HG03457 (cell line): ENCODE measurements around the gene RAB3IL1.

ENCODE experiments used
- ATAC-seq: cut with Tn5 transposase; IDR thresholded peaks from one replicate; pipeline ENCODE4 v1.9.1; 2021; ENCODE audit warnings: moderate number of reproducible peaks; ENCODE audit not compliant: unreplicated experiment

The RAB3IL1 gene

DNA sequence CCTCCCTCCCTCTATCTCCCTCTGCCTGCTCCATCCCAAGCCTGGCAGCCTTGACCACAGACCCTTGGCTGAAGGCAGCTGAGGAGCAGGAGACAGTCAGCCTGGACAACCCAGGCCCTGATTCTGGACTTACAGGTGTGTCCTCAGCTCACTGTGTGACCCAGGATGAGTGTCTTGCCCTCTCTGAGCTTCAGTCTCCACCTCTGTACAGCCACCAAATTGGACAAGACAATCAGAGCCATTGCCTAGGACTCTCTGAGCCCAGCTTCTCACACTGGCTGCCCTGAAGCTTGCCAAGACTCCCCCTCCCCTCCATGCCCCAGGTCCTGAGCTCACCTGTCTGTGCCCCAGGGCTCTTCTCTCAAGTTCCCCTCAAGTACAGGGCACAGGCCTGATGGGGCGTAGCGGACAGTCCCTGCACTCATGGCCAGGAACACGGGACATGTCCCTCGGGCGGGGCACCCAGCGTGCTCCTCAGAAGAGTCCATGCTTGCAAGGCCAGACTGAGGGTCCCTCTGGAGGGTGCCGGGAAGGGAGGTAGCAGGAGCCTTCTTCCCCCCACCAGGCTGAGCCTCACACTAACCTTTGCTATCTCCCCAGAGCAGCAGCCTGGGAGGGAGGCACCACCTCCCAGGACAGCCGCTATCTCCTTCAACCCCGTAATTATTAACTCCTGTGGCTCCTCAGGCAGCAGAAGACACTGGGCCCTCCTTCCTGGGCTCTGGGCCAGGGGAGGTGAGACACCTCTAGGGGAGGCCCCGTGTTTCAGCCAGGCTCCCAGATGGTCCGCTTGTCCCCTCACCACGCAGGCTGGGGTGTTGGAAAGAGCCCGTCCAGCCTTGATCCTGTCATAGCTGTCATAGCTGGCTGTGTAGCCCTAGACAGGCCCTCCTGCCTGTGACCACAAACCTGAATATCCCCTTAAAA lies 2.6 kb upstream of the RAB3IL1 start:
- no peak for ATAC-seq

DNA sequence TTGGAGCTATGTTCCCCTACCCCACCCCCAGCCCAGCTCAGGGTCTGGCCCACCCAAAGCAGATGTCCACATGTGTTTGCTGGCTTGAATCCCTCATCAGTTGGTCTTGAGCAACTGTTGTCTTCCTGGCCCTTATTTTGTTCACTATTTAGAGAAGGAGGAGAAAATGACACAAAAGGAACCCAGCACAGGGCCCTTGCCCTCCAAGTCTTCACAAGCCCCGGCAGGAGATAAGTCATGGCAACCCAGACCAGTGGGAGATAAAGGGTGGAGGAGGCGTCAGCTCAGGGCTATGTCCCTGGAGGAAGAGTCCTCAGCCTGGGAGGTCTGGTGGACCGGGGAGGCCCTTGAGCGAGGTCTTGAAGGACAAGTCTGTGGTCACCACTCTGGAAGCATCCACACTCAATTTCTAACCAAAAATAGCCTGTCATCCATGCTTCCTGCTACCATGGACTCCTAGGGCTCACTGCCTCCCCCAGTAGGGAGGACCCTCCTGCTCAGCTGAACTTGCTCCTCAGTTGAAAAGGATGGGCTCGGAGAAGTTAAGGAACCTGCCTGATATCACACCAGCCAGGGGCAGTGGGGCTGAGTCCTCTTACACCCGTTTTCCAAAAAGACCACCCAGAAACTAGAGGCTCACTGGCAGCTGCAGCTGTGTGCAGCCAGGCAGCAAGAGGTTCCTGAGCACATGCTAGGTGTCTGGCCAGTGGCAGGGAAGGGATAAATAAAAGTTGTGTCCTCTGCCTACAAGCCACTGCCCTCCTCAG lies 1.8 kb upstream of the RAB3IL1 start:
- no peak for ATAC-seq

DNA sequence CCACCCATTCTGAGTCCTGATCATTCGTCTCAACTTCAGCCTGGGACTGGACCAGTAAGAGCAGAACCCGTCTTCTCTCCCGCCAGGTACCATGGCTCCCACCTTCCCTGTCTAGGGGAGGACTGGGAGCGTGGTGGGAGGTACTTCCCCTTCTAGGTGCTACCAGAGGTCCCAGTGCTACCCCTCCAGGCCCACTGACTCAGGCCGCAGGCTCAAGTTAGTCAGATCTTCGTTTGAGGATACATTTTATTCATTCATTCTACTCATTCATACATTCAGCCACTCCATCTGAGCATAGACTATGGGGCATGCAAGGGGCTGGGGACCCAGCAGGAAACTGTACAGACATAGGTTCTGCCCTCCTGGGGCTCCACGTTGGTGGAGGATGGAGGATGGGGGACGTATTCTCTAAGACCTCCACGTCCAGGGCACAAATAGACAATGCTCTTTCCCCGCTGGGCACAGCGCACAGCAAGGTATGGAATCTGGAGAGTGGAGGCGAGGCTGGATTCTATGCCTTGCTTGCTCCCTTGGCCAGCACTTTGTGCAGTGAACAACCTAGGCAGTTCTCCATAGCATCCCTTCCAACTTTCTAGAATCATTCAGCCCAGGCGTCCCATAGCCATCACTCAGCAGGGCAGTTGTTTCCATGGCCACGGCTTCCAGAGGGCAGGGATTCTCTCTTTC lies 1.0 kb upstream of the RAB3IL1 start:
- ATAC-seq = no peak

DNA sequence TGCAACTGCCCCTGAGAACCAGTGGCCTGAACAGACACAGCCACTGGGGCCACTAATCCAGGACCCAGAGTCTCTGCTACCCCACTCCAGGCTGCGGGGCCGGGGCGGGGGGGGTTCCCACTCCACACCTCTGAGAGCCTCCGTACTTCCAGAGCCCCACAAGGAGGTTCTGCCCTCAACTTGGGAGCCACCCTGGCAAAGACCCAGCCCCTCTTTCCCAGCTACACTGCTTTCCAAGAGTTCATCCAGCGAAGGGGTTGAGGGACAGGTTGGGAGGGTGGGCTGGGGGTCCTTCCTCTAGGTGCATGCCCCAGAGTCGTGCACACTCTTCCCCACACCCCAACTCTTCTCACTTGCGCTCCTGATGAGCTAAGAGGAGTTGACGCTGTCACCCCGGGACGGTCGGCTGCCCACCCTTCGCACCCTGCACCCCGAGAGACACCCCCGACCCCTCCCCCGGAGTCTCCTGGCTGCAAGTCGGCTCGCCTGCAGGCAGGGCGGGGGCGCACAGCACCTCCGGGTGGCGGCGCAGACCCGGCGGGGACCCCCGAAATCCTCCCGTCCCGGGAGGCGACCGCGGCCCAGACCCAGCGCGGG lies 531 bp downstream of the RAB3IL1 start:
- ATAC-seq = no peak

DNA sequence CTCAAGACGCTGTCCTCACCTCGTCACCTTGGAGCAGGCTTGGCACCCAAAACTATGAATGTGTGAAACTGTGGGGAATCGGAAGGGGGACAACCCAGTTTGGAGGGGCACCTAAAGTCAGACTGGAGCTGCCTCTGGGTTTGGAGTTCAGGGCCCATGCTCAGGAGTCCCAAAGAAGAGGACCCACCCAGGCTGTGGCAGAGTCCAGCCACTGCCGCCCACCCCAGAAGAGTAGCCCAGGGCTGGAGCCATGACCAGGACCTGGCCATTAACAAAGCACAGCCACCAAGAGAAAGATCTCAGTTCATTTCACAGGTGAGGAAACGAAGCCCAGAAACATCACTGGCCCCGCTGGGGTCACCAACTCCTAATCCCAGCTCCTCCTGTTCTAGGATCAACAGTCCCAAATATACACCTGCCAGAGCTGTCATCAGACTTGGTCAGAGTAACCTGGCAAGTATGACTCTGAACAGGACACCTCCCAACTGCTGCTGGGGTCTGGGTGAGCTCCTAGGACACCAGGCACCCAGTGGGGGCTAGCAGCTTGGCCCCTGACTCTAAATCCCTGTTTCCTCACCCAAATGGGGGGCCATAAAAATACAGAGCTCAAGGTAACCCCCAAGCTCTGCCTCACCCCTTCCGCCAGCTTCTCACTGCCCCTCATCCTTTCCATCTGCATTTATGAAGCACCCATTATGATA lies 2.7 kb downstream of the RAB3IL1 start:
- ATAC-seq = no peak

DNA sequence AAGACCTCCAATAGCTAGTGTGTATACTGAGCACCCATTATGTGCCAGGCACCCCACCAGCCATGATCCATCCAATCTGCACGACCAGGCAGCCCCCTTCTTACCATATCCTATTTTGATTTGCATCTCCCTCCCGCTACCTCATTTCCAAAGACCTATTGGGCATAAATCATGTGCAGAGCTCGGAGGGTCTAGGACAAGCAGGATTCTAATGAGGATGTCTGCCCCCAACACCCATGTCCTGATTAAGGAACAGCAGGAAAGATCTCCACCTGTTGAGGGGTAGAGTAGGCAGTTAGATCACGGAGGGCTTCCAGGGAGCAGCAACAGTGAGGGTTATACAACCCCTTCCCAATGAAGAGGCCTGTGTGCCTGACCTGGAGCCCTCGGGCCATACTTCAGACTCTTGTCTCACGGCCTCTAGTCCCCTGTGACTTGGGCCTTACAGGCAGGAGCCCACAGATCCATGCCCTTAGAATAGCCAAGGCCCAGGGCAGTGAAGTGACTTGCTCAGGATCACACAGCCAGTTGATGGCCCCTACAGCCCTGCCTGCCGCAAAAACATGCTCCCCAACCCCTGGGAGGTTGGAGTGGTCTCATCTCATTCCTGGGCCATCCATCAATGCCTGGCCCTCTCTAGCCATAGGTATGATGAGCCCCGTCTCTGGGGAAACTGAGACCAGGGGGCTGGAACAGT lies 3.5 kb downstream of the RAB3IL1 start:
- no peak for ATAC-seq

DNA sequence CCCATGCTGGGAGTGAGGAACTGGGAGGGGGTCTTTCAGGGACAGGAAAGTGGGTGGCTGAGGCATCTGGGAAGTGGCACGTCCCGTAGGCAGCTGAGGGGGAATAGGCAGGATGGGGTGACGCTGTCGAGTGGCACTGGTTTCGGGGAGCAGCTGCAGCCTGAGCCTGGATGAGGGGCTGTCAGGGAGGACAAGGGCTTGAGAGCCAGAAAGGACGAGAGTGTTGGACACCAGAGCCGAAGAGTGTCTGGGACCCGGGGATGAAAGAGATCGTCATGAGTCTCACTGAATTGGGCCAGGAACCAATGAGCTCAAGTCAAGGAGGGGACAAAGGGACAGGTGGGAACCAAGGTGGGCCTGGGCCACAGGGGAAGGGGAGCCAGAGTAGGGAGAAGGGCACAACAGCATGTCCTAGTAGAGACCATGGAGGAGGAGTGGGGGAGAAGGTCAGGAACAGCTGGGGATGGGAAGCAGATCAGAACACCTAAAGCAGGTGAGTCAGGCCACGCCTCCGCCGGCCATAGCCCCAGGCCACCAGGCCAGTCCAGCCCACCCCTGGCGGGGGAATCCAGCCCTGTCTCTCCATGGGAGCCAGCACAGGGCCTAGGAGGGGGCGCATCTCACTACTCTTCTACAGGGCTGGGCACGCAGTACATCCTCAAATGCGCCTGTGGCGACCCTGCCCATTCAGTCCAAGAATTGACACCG lies 4.2 kb downstream of the RAB3IL1 start:
- no peak for ATAC-seq

DNA sequence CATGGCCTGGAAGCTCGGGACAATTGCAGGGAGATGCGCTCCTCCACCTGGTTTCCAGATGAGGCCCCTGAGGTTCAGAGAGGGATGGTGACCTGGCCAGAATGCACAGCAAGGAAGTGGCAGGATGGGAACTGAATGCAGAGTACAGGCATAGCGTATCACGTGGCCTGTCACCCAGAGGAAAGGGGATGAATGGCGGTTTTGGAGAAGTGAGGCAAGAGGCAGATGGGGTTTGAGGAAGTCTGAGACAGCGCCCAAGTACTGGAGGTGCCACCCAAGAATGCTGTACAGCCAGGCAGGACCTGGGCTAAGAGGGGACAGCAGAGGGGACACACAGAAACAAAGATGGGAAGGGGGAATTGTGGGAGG lies 4.9 kb downstream of the RAB3IL1 start:
- no peak for ATAC-seq

DNA sequence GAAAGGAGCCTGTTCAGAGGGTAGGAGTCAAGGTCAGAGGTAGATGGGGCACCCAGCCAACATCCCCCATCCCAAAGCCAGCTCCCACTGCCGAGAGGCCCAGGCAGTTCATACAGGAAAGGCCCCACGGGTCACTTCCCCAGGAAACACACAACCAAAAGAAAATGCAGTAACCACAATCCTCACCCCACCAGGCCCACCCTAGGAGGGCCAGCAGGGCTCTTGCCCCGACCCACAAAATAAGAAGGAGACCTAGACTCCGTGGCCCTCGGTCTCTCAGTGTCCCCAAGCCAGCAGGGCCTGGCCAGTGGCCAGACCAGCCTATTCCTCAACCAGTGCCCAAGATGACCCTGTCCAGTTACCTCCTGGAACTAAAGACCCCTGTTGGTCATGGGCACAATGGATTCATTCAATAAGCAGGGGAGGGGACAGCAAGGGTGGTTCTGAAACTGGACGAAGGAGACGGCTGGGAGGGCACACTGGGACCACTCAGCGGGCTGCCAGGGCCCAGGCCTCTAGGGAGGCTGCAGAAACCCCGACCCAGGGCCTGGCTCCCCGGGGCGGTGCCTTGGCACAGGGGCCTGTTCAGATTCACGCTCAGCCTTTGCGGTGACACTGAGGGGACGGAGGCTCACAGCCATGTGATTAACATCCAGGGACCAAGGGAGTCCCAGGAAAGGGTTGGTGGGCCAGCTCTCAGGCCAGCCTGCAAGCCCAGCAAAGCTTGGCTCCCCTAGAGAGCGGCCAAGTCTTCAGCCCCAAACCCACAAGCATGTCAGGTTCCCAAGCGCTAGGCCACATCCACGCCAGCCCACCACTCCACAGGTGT lies 5.5 kb downstream of the RAB3IL1 start:
- ATAC-seq = no peak

DNA sequence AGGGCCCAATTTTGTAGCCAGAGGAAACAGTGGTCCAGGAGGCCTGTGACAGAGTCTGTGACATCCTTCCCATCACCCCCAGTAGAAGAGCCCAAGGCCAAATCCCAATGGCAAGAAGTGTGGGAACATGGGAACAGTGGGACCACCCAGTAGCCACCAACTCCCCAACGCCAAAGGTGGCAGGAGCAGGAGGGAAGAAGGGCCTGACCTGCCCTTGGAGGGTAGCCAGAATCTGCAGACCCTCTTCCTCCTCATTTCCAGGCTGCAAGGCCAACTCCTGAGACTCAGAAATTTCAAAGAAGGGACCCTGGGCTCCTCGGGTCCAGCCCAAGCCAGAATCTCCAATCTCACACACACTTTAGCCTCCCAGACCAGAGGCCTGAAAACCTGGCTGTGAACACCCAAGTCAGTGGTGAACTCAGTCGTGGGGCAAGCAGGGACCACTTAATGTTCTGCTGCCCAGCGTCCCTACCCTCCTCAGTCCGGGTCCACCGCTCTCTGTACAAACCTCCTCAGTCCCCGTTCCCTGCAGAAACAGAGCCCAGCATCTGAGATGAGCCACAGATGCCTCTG lies 6.2 kb downstream of the RAB3IL1 start:
- ATAC-seq = no peak

DNA sequence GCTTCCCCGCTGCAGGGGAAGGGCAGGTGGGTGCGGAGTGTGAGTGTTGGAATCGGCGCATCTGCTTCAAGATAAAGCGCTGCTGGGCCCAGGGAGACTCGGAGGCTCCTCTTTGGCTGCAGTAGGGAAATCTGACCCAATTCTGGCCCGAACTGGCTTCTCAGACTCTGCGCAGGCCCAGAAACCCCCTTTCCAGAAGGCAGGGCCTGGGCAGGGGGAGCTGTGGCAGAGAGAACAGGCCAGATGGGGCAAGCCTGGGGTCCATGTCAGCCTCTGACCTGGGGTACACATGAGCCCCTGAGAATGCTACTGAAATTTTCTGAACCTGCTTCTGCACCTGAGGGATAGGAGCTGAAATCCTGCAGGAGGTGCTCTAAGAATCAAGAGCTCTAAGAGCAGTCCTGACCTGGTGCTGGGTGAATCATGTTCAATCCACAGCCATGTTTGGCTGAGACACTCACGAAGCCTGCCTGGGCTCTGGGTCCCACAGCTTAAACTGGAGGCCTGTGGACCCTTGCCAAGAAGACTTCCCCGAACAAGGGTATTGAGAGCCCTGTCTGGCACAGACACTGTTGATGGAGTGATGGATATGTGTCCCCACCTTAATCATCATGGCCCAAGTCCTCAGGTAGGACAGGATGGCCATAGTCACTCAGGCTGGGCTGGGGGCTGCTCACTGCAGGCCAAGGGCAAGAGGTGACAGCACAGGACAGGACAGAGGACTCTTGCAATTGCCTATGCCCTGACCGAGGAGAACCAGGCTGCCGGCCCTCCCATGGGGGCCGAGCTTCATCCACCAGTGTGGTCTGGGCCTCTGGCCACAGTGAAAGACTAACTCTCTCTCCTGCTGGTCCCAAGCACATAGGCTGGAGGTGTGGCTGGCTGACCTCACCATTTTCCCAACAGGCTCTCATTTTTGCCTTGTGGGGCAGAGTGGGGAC lies 6.9 kb downstream of the RAB3IL1 start:
- ATAC-seq = no peak

DNA sequence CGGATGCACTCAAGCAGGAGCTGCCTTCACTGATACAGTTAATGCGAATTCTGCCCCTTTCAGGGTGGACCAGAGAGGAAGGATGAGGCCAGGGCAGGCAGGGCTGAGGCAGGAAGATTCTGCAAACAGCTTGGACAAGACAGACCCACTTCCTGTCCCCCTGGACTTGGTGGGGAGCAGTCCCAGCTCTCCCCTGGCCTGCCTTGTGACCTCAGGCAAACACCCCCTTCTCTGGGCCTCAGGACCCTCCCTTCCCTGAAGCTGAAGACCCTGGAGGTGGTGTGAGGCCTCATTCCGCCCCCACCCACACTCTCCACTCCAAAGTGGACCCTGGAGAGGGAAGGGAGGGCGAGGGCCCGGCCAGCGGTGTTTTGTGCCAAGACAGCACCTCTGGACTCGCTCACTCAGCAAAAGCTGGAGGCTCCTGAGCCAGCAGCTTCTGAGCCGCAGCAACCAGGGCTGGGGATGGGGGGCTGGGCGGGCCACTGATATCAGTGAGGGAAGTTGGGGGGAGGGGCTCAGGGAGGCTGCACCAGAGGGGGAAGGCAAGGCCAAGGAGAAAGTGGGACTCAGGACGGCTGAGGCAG lies 8.5 kb downstream of the RAB3IL1 start:
- no peak for ATAC-seq

DNA sequence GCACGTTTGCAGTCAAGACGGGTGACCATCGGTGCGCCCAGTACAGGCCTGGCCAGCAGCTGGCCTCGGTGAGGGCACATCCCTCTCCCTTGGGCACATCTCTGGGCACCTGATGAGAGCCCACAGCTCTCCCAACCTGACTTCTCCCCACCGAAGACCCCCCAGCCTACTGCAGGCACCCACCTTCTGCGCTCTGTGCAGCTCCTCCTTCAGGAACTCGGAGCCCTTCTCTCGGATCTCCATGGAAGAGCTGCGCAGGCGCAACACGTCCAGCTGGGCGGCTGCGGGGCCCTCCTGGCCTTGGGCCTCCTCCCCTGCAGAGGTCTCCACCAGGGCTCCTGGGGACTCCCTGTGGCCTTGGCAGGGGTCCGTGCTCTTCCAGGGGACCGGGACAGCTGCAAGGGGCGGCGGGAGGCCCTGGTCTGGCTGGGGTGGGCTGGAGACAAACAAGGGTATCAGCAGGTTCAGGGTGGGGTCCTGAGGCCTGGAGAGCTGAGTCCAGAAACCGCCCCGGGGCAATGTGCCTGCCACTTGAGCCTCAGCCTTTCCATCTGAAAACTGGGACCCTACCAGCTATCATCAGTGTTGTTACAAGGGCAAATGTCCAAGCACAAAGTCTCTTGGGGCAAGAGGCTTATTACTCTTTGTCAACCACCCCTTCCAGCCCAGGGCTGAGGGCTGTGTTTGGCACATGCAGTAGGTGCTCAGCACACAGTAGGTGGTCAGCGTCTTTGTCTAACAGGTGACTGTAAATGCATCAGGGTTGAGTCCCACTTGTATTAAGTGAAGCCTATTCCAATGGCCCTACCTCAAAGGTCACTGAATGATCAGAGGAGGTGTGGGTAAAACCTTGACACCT lies 9.3 kb downstream of the RAB3IL1 start:
- no peak for ATAC-seq

DNA sequence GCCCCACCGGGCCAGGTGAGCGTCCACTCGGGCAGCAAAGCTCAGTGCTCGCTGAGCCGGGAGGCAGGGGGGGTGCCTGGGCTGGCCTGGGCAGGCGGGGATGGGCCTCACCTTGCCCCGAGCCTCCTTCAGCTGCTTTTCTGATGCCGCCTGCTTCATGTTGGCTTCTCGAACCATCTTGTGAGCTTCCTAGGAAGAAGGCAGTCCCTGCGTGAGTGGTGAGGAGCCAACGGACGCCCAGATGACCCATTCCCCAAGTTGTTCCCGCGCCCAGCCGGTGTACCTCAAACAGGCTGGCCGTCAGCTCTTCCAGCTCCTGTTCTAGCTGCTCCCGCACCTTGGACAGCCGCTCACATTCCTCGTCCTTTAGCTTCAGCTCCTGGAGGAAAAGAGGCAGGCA lies 10.1 kb downstream of the RAB3IL1 start:
- ATAC-seq = no peak

DNA sequence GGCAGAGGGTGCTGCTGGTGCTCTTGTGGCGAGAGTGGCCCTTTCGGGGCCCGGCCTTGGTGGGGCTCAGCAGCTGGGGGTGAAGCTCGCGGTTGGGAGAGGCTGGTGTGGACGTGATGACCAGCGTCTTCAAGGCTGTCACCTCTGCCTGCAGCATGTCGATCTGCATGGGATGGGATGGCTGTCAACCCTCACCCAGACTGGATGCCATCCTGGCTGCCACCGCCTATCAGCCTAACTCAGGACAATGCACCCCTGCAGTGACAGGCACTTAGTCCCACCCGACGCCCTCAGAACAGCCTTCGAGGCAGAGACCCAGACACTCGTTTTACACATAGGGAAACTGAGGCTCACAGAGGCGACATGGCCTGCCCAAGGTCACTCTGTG lies 10.8 kb downstream of the RAB3IL1 start:
- ATAC-seq = no peak
